ENCODE results near the gene USP6NL.

The USP6NL gene

GRCh38 chr10:11612021-11613001, 861 bp upstream of the USP6NL start:
- Histone ChIP-seq H3K27me3 (ENCODE audit: control insufficient read depth, insufficient read depth, low read length) (peaks cover 14% of the 10 kb centered on the region), H3K4me3 (ENCODE audit: low read length) (peak overlapping the region; percentile 97), H3K36me3 (ENCODE audit: control insufficient read depth, low read depth, low read length) (no peaks in the 10 kb centered on the region), H3K27ac (ENCODE audit: low read length) (no peak overlapping the region), H3K4me1 (ENCODE audit: control insufficient read depth, low read depth, low read length) (peaks cover 8% of the 10 kb centered on the region), H3K9me3 (ENCODE audit: control insufficient read depth, low read depth, low read length) (no peaks in the 10 kb centered on the region), H3K9ac (ENCODE audit: low read length) (peak overlapping the region; percentile 61)

DNA sequence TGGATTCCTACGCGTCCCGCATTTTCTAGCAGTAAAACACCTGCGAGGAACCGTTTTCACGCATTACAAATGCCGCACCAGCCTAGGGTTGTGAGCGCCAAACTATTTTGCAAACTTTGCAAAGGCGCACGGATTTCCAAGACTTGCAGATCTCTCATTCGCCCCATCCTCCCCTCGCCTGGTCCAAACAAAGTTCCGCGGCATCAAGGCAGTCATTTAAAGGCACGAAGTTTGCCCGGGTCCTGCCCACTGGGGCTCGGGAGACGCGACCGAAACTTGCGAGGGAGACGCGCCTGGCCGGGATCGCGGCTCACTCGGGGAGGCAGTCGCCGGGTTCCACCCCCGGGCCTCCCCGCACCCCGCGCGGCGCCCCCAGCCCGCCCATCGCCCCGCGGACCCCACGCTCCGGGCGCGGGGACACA, 613 bp downstream of the USP6NL start:
- Histone ChIP-seq H3K27ac (ENCODE audit: low read length) (peak overlapping the region; percentile 70), H3K4me1 (ENCODE audit: control insufficient read depth, low read depth, low read length) (peaks cover 8% of the 10 kb centered on the region), H3K9ac (ENCODE audit: low read length) (peak overlapping the region; percentile 95), H3K36me3 (ENCODE audit: control insufficient read depth, low read depth, low read length) (no peaks in the 10 kb centered on the region), H3K9me3 (ENCODE audit: control insufficient read depth, low read depth, low read length) (no peaks in the 10 kb centered on the region), H3K4me3 (ENCODE audit: low read length) (peak overlapping the region; percentile 97), H3K27me3 (ENCODE audit: control insufficient read depth, insufficient read depth, low read length) (peaks cover 14% of the 10 kb centered on the region)

DNA sequence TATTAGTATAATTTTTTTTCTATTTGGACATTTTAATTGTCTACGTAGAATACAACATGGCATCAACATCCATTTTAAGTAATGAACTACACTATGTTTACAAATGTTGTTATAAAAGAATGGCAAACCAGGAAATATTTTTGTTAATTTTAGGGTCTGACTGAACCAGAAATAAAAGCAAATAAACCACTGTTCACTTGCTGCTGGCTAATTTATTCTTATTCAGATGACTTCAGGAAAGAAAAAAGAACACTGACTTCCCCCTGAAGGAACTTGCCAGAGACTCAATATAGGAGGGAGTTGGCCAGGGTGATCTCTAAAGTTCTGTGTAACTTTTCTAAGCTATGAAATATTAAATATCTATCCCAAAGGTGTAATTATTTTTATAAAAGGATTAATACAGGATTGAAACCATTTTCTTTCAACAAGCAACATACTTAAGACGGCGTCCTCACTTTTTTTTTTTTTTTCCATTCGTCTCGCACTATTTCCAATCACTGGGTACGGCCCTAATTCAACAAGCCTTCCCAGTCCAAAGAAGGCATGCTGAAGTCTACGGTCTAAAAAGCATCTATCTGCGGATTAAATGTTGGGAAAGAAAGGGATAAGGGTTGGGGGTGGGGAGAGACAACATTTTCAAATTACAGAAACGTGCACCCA, 1.2 kb downstream of the USP6NL start:
- H3K27ac ChIP-seq (ENCODE audit: low read length), result peak overlapping the region; percentile 70

GRCh38 chr10:11609492-11610093, 1.9 kb downstream of the USP6NL start:
- Histone ChIP-seq H3K27ac (ENCODE audit: low read length) (no peak overlapping the region), H3K4me3 (ENCODE audit: low read length) (peak overlapping the region; percentile 97), H3K4me1 (ENCODE audit: control insufficient read depth, low read depth, low read length) (peaks cover 8% of the 10 kb centered on the region), H3K9me3 (ENCODE audit: control insufficient read depth, low read depth, low read length) (no peaks in the 10 kb centered on the region), H3K36me3 (ENCODE audit: control insufficient read depth, low read depth, low read length) (no peaks in the 10 kb centered on the region), H3K9ac (ENCODE audit: low read length) (no peak overlapping the region), H3K27me3 (ENCODE audit: control insufficient read depth, insufficient read depth, low read length) (peaks cover 14% of the 10 kb centered on the region)

More for the DNA sequence above, 1.2 kb downstream of the USP6NL start:
- no peaks in the 10 kb centered on the region for H3K9me3 ChIP-seq (ENCODE audit: control insufficient read depth, low read depth, low read length)
- H3K4me3 ChIP-seq (ENCODE audit: low read length), result peak overlapping the region; percentile 97
- H3K36me3 ChIP-seq (ENCODE audit: control insufficient read depth, low read depth, low read length), result no peaks in the 10 kb centered on the region
- peaks cover 14% of the 10 kb centered on the region for H3K27me3 ChIP-seq (ENCODE audit: control insufficient read depth, insufficient read depth, low read length)
- peak overlapping the region; percentile 95 for H3K9ac ChIP-seq (ENCODE audit: low read length)
- H3K4me1 ChIP-seq (ENCODE audit: control insufficient read depth, low read depth, low read length), result peaks cover 8% of the 10 kb centered on the region

GRCh38 chr10:11609052-11609451, 2.4 kb downstream of the USP6NL start:
- Histone ChIP-seq H3K27me3 (ENCODE audit: control insufficient read depth, insufficient read depth, low read length) (peaks cover 14% of the 10 kb centered on the region), H3K9ac (ENCODE audit: low read length) (no peak overlapping the region), H3K27ac (ENCODE audit: low read length) (no peak overlapping the region), H3K36me3 (ENCODE audit: control insufficient read depth, low read depth, low read length) (no peaks in the 10 kb centered on the region), H3K9me3 (ENCODE audit: control insufficient read depth, low read depth, low read length) (no peaks in the 10 kb centered on the region), H3K4me3 (ENCODE audit: low read length) (peak overlapping the region; percentile 97), H3K4me1 (ENCODE audit: control insufficient read depth, low read depth, low read length) (peaks cover 13% of the 10 kb centered on the region)

DNA sequence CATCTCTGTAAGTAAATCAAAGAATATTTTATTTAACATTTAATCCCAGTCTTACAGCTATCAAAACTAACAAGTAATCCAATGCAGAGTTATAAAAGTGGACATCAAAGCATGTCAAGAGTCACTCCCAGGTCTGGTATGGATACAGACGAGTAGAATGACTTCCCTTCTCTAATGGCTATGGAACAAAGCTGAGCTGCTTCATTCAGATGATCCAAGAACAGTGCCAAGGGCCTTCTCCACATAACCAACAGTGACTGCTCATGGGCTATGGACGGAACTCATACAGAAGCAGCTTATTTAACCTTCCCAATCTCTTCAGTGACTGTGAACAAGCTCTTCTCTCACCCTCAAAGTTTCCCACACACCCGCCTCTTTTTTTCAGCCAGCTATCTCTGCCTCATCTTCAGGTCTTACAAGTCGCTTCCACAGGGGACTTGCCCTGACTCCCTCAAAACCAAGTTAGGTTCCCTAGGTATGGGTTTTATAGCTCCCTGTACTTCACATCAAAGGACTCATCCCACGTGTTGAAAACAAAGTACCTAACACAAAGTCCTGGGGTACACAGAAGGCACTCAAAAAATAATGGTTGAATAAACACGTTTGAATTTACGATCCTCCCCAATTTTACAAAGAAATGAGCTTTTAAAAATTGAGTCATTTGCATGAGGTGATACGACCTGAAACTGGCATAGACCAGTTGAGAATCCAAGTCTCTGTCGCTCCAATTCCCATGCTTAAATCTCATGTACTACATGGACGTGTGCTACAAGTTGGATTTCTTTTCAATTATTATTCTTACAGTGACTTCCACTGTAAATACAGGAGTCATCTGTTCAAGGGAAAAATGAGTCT, 3.1 kb downstream of the USP6NL start:
- H3K4me3 ChIP-seq (ENCODE audit: low read length), result no peak overlapping the region
- H3K9ac ChIP-seq (ENCODE audit: low read length), result no peak overlapping the region
- H3K4me1 ChIP-seq (ENCODE audit: control insufficient read depth, low read depth, low read length), result peaks cover 20% of the 10 kb centered on the region

DNA sequence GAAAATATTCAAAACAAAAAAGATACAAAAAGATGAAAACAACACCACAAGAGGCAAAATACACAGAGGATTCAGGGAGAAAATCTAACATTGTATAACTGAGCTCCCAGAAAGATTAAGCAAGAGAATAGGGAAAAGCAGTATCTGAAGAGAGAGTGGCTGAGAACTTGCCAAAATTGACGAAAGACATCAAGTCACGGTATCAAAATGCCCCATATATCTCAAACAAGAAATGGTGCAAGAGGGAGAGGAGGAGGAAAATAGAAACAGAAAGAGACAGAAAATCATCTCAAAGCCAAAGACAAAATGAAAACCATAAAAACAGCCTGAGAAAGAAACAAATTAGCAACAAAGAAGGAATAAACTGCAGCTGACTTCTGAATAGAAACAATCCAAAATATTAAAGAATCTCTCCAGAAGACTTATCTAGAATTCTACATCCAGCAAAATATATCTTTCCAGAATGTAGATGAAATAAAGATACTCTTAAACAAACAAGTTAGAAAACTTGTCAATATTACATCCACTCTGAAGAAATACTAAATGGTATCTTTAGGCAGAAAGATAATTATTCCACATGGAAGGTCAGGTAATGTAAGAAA, 5.5 kb downstream of the USP6NL start:
- Histone ChIP-seq H3K27ac (ENCODE audit: low read length) (no peak overlapping the region), H3K9ac (ENCODE audit: low read length) (no peak overlapping the region), H3K4me3 (ENCODE audit: low read length) (no peak overlapping the region), H3K9me3 (ENCODE audit: control insufficient read depth, low read depth, low read length) (no peaks in the 10 kb centered on the region), H3K36me3 (ENCODE audit: control insufficient read depth, low read depth, low read length) (no peaks in the 10 kb centered on the region), H3K27me3 (ENCODE audit: control insufficient read depth, insufficient read depth, low read length) (no peaks in the 10 kb centered on the region), H3K4me1 (ENCODE audit: control insufficient read depth, low read depth, low read length) (peaks cover 27% of the 10 kb centered on the region)

More for the DNA sequence above, 3.1 kb downstream of the USP6NL start:
- H3K27ac ChIP-seq (ENCODE audit: low read length), result no peak overlapping the region
- H3K27me3 ChIP-seq (ENCODE audit: control insufficient read depth, insufficient read depth, low read length), result peaks cover 14% of the 10 kb centered on the region
- H3K9me3 ChIP-seq (ENCODE audit: control insufficient read depth, low read depth, low read length), result no peaks in the 10 kb centered on the region
- H3K36me3 ChIP-seq (ENCODE audit: control insufficient read depth, low read depth, low read length), result no peaks in the 10 kb centered on the region

- H3K27ac ChIP-seq (ENCODE audit: low read length), result no peak overlapping the region
- H3K36me3 ChIP-seq (ENCODE audit: control insufficient read depth, low read depth, low read length), result no peaks in the 10 kb centered on the region
- H3K9ac ChIP-seq (ENCODE audit: low read length), result no peak overlapping the region
- no peak overlapping the region for H3K4me3 ChIP-seq (ENCODE audit: low read length)
- H3K4me1 ChIP-seq (ENCODE audit: control insufficient read depth, low read depth, low read length), result peaks cover 28% of the 10 kb centered on the region
- no peaks in the 10 kb centered on the region for H3K27me3 ChIP-seq (ENCODE audit: control insufficient read depth, insufficient read depth, low read length)
- no peaks in the 10 kb centered on the region for H3K9me3 ChIP-seq (ENCODE audit: control insufficient read depth, low read depth, low read length)
Observed at GRCh38 chr10:11604865-11605650, 6.4 kb downstream of the USP6NL start.

DNA sequence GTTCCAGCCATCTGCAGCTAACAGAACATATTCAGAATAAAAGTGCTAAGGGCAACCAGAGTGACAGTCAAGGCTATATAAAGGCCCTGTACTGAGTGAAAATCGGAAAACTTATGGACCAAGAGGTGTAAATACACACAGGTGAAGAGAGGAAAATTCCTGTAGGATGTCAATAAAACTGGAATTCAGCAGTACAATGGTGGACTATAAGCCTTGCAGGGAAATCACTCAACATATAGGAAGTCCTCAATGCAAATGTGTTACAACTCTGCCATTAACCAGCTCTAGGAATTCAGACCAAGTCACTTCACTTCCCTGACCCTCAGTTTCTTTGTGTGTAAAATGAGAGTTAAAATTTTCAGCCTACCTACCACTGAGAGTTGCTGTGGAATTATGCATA, 7.7 kb downstream of the USP6NL start:
- H3K4me3 ChIP-seq (ENCODE audit: low read length), result no peak overlapping the region
- H3K4me1 ChIP-seq (ENCODE audit: control insufficient read depth, low read depth, low read length), result peaks cover 25% of the 10 kb centered on the region
- no peaks in the 10 kb centered on the region for H3K9me3 ChIP-seq (ENCODE audit: control insufficient read depth, low read depth, low read length)
- H3K27me3 ChIP-seq (ENCODE audit: control insufficient read depth, insufficient read depth, low read length), result no peaks in the 10 kb centered on the region
- H3K9ac ChIP-seq (ENCODE audit: low read length), result no peak overlapping the region
- no peak overlapping the region for H3K27ac ChIP-seq (ENCODE audit: low read length)
- no peaks in the 10 kb centered on the region for H3K36me3 ChIP-seq (ENCODE audit: control insufficient read depth, low read depth, low read length)

- Histone ChIP-seq H3K4me3 (ENCODE audit: low read length) (no peak overlapping the region), H3K27ac (ENCODE audit: low read length) (no peak overlapping the region), H3K9me3 (ENCODE audit: control insufficient read depth, low read depth, low read length) (no peaks in the 10 kb centered on the region), H3K4me1 (ENCODE audit: control insufficient read depth, low read depth, low read length) (peaks cover 25% of the 10 kb centered on the region), H3K36me3 (ENCODE audit: control insufficient read depth, low read depth, low read length) (no peaks in the 10 kb centered on the region), H3K27me3 (ENCODE audit: control insufficient read depth, insufficient read depth, low read length) (no peaks in the 10 kb centered on the region), H3K9ac (ENCODE audit: low read length) (no peak overlapping the region)
Observed at GRCh38 chr10:11602919-11603523, 8.4 kb downstream of the USP6NL start.

Measured in iPS-18a (cell line).